Type B pancreatic cell (in vitro differentiated cells): ENCODE results near the gene FAM98B. TPM values are rescaled to one million over a fixed set of nuclear protein-coding genes. Genes with fewer than 3 reads are reported as not detected.

ENCODE experiments used
- DNase-seq: peaks from one replicate; pipeline ENCODE4 v3.0.0; 2021; ENCODE audit warnings: mixed read lengths; ENCODE audit not compliant: unreplicated experiment; ENCODE audit errors: extremely low spot score
- H3K27ac Mint-ChIP-seq: 2 replicates; pipeline ENCODE4 v1.8.0; 2021; ENCODE audit warnings: mild to moderate bottlenecking, mixed read lengths
- H3K27me3 Mint-ChIP-seq: 2 replicates; pipeline ENCODE4 v1.8.0; 2021; ENCODE audit warnings: mixed read lengths
- H3K36me3 Mint-ChIP-seq: 2 replicates; pipeline ENCODE4 v1.8.0; 2021; ENCODE audit warnings: mixed read lengths
- H3K4me1 Mint-ChIP-seq: one replicate; pipeline ENCODE4 v1.8.0; 2021; ENCODE audit warnings: mixed read lengths; ENCODE audit not compliant: unreplicated experiment
- H3K4me3 Mint-ChIP-seq: 2 replicates; pipeline ENCODE4 v1.8.0; 2021; ENCODE audit warnings: mild to moderate bottlenecking, mixed read lengths
- H3K9me3 Mint-ChIP-seq: 2 replicates; pipeline ENCODE4 v1.8.0; 2021; ENCODE audit warnings: mixed read lengths
- total RNA-seq: library from RNA; stranded (reverse); gene quantifications from 2 replicates; pipeline ENCODE4 v1.2.1, GENCODE V29; 2021; ENCODE audit warnings: low replicate concordance
- TF ChIP-seq, protein P1 (sequence below): fragments of 200-600 bp; sonication (generic); conservative IDR thresholded peaks from 2 replicates; pipeline ENCODE4 v1.5.0; 2021; ENCODE audit warnings: antibody characterized with exemption, mild to moderate bottlenecking

Gene FAM98B
- total RNA-seq, 1 donor from 2014 or later, result 30.5 TPM

DNA sequence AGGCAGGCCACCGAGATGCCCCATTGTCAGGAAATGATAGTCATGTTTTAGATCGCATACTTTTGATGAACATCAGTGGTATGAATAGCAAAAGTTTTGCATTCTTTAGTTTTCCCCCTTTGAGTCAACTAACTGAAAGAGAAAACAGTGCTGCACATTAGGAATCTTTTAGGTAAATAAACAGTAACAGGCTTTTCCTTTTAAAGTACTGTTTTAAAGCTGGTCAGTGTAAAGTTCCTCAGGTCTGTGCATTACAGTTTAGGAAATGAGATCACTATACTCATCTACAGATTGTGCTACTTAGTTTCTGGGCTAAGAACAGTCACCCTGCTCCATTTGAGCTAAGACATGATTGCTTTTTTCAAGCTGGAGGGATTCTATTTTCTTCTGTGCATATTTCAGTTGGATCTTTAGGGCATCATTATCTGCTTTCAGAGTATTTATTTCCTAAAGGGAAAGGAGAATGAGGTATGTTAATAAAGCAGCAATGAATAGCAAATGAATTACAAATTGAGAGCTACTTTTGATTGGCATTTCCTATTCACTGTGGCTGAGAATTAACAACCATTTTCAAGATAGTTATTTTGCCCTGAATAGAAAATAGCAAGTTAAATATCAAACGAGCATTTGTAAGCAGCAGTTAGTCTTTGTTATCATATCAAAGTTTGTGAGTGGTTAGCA is 36.5 kb downstream of the FAM98B start:
- Mint-ChIP-seq H3K36me3 (peaks cover 9% of the 10 kb centered on the region), H3K9me3 (no peaks in the 10 kb centered on the region), H3K4me1 (no peaks in the 10 kb centered on the region), H3K27me3 (no peaks in the 10 kb centered on the region), H3K27ac (no peak overlapping the region), H3K4me3 (no peak overlapping the region)
- DNase-seq, result no peak
- TF ChIP-seq, protein P1, sequence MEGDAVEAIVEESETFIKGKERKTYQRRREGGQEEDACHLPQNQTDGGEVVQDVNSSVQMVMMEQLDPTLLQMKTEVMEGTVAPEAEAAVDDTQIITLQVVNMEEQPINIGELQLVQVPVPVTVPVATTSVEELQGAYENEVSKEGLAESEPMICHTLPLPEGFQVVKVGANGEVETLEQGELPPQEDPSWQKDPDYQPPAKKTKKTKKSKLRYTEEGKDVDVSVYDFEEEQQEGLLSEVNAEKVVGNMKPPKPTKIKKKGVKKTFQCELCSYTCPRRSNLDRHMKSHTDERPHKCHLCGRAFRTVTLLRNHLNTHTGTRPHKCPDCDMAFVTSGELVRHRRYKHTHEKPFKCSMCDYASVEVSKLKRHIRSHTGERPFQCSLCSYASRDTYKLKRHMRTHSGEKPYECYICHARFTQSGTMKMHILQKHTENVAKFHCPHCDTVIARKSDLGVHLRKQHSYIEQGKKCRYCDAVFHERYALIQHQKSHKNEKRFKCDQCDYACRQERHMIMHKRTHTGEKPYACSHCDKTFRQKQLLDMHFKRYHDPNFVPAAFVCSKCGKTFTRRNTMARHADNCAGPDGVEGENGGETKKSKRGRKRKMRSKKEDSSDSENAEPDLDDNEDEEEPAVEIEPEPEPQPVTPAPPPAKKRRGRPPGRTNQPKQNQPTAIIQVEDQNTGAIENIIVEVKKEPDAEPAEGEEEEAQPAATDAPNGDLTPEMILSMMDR, result no peak

DNA sequence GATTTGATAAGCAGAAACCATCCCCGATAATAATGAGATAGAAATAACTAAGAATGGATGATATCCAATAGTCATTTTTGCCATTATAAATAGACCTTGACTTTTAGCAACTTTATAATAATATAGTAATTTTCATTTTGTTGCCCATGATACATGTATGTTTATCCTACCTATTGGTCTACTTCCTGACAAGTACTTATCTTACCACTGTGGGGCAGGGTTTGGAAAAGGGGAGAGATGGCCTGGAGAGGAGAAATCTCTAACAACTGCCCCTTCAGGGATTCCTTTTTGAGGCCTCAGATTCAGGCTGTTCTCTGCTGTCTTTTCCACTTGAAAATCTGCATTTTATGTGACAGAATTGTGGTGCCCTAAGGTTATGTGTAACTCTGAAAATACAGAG is 42.2 kb downstream of the FAM98B start:
- no peaks in the 10 kb centered on the region for H3K27me3 Mint-ChIP-seq
- H3K4me1 Mint-ChIP-seq, result no peaks in the 10 kb centered on the region
- H3K36me3 Mint-ChIP-seq, result peaks cover 6% of the 10 kb centered on the region
- no peak for DNase-seq
- no peaks in the 10 kb centered on the region for H3K9me3 Mint-ChIP-seq
- TF ChIP-seq, protein P1, result no peak
- H3K27ac Mint-ChIP-seq, result no peak overlapping the region
- no peak overlapping the region for H3K4me3 Mint-ChIP-seq

DNA sequence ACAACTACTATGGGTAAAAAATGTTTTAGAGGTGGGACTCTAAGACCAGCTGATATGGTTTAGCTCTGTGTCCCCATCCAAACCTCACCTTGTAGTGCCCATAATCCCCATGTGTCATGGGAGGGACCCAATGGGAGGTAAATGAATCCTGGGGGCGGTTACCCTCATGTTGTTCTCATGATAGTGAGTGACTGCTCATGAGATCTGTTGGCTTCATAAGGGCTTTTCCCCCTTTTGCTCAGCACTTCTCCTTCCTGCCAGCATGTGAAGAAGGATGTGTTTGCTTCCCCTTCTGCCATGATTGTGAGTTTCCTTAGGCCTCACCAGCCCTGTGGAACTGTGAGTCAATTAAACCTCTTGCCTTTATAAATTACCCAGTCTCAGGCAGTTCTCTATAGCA is 45.7 kb downstream of the FAM98B start:
- Mint-ChIP-seq H3K36me3 (no peaks in the 10 kb centered on the region), H3K27me3 (no peaks in the 10 kb centered on the region), H3K27ac (no peak overlapping the region), H3K9me3 (no peaks in the 10 kb centered on the region), H3K4me3 (no peak overlapping the region), H3K4me1 (no peaks in the 10 kb centered on the region)
- DNase-seq, result no peak
- TF ChIP-seq, protein P1, result no peak

DNA sequence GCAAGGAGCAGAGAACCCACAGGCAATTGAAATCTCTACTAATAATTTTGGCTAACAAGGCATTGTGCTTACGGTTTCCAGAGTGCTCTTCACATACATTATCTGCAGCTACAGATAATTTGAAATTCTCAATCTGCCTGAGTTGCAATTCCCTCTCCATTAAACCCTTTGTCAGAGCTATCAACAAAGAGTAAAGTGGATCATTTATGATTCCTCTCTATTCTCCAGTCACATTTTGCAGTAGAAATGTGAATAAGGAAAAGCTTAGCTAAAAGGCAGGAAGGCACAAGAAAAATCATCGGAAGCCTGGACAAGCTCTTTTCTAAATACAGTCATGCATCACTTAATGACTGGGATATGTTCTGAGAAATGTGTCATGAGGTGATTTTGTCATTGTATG is 49.6 kb downstream of the FAM98B start:
- no peak overlapping the region for H3K4me3 Mint-ChIP-seq
- TF ChIP-seq, protein P1, result no peak
- H3K27ac Mint-ChIP-seq, result no peak overlapping the region
- no peaks in the 10 kb centered on the region for H3K36me3 Mint-ChIP-seq
- H3K27me3 Mint-ChIP-seq, result no peaks in the 10 kb centered on the region
- no peak for DNase-seq
- H3K9me3 Mint-ChIP-seq, result no peaks in the 10 kb centered on the region
- no peaks in the 10 kb centered on the region for H3K4me1 Mint-ChIP-seq

DNA sequence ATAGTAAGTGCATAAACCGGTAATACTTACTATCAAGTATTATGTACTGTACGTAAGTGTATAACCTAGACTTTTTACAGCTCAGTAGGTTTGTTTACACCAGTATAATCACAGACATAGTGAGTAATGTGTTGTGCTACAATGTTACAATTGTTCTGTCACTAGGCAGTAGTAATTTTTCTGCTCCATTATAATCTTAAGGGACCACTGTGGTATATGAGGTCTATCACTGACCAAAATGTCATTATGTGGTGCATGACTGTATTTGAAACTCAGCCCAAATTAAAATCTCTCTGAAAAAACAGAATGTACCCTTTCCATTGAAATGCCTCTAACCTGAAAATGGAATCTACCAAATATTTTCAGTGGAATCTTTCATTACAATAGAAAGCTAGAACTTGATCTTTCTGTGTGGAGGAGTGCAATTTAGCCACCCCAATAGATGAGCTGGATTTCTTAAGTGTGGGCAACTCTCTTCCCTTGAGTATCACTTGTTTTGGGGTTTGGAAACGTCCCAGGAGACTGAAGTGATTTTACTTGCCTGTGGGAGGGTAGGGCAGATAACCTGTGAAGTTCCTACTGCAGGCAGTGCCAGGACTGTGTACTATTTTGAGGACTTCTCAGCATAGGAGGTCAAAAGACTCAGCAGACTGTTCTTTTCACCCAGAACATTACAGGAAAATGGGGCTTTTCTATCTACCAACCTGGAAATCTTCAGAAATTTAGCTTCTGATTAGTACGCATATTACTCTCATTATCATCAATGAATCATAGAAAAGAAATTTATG is 50.9 kb downstream of the FAM98B start:
- TF ChIP-seq, protein P1, result no peak
- Mint-ChIP-seq H3K9me3 (no peaks in the 10 kb centered on the region), H3K36me3 (no peaks in the 10 kb centered on the region), H3K4me1 (no peaks in the 10 kb centered on the region), H3K27ac (no peak overlapping the region), H3K4me3 (no peak overlapping the region), H3K27me3 (no peaks in the 10 kb centered on the region)
- DNase-seq, result no peak
